22Rv1 (cell line): ENCODE results near the gene TLR2.

Experiments used
- CTCF ChIP-seq: fragments of 450-650 bp; IDR thresholded peaks from 2 replicates; pipeline ENCODE4 v1.5.1; 2017; ENCODE audit warnings: mild to moderate bottlenecking
- ZFX ChIP-seq: fragments of 450-650 bp; IDR thresholded peaks from 2 replicates; pipeline ENCODE4 v1.6.1; 2017; ENCODE audit warnings: antibody characterized with exemption, borderline replicate concordance

- TF ChIP-seq CTCF (no peak), ZFX (no peak)
Observed at GRCh38 chr4:153646978-153647377, 37.1 kb upstream of the TLR2 start.
